22Rv1 (cell line): ENCODE measurements around the gene IGFBP3.

Experiments
- CTCF ChIP-seq: fragments of 450-650 bp; IDR thresholded peaks from 2 replicates; pipeline ENCODE4 v1.5.1; 2017; ENCODE audit warnings: mild to moderate bottlenecking
- ZFX ChIP-seq: fragments of 450-650 bp; IDR thresholded peaks from 2 replicates; pipeline ENCODE4 v1.6.1; 2017; ENCODE audit warnings: antibody characterized with exemption, borderline replicate concordance

GRCh38 chr7:45924283-45924682 lies 3.2 kb upstream of the IGFBP3 start:
- TF ChIP-seq CTCF: no peak
- TF ChIP-seq ZFX: no peak
